Measurements from ENCODE around the gene PLK2.

The PLK2 gene

DNA sequence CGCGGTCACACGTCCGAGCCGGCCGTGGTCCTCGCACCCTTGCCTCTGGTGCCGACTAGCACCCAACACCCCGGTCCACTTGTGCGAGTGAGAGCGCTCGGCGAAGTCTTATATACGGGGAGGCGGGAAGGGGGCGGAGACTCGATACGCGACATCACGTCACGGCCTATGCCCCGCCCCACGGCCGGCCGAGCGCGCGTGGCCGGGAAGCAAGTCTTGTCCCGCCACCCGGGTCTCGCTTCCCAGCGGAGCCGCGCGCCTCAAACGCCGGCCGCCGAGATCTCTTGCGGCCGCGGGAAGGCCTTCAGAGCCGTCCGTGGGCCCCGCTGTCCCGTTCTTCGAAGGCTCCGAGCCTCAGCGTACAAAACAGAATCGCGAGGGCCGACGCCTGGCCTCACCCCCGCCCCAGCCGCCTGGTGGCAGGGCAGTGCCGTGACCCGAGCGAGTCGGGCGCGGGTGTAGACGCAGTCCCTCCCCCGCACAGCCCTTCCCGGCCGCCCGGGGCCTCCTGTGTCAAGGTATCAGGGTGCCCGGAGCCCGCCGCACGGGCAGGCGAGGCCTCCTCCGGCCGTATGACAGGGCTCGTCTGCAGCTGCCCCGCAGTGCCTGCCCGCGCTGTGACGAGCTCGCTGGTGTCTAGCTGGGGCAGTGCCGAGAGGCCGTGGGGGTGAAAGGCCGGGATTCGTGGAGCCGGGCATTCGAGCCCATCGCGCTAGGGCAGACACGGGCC is at the start of gene PLK2:
PLK2 (minus strand) TSS at position 85 of the 730 bp plus-strand sequence. CDS start 127 bp downstream, outside the sequence.
- peak; percentile 98 for DNase-seq

DNA sequence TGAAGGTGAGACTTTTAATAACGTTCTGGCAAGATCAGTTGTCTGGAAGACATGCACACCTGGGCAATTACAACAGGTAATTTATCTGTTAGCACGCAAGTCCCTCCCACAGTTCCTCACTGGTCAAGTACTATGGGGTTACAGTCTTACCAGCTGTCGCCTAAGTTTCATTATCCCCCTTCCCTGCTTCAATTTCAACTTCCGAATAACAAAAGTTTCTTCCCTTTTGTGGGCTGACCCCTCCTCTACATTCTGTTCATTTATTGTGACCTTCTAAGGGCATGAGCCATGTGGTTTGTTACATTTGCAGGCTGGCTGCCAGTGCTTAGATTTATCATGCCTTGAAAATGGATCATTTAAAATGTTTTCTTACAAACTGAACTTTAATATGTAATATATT is 47.8 kb upstream of the PLK2 start:
- no peak for DNase-seq

DNA sequence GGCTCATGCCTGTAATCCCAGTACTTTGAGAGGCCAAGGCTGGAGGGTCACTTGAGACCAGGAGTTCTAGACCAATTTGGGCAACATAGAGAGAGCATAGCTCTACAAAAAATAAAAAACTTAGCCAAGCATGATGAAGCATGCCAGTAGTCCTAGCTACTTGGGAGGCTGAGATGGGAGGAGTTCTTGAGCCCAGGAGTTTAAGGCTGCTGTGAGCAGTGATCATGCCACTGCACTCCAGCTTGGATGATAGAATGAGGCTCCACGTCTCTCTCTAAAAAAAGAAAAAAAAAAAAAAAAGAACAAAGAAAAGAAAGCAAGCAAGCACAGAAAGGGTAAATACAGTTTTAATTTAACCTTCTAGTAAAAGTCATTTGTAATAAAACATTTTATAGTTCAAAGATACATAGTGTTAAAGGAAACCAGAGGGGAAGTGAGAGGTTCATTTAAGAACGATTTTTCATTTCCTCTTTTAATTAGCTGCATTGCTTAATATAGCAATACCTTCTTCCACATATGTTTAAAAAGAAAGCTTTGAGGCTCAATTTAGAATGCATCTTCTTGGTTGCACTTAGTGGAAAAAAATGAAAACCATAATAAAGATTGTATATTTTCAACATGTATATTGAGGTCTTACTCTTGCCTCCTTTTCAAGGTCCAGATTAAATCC is 46.2 kb upstream of the PLK2 start:
- no peak for DNase-seq

DNA sequence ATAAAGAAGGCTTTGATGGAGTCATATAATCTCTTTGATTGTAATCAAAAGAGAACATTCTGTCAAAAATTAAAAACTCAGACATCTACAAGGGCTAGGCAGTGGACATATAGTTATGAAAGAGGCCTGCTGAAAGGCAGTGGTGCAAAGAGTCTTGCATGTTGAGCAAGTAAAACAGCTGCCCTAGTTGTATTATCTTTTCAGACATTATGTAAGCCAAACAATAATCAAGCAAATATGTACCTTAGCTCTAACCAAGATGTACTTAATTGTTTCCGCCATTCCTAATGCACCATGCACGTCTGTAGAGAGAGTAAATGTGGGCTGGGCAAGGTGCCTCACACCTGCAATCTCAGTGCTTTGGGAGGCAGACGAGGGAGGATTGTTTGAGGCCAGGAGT is 45.6 kb upstream of the PLK2 start:
- no peak for DNase-seq

DNA sequence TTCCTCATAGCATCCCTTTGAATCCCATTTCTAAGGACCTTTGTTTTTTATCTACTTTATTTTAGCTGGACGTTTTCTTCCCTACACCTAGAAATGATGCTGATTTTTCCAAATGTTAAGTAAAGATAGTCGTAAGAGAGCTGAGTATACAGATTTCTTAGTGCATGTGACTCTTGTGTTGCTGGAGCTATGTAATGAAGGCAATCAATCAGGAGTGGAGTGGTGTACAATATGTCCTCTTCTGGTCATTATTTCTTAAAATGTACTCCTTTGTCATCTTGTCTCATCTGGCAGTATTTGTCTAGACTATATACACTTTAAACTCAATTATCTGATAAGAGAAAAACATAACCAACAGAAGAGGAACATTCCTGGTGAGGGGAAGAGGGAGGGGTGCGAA is 44.9 kb upstream of the PLK2 start:
- DNase-seq = no peak

DNA sequence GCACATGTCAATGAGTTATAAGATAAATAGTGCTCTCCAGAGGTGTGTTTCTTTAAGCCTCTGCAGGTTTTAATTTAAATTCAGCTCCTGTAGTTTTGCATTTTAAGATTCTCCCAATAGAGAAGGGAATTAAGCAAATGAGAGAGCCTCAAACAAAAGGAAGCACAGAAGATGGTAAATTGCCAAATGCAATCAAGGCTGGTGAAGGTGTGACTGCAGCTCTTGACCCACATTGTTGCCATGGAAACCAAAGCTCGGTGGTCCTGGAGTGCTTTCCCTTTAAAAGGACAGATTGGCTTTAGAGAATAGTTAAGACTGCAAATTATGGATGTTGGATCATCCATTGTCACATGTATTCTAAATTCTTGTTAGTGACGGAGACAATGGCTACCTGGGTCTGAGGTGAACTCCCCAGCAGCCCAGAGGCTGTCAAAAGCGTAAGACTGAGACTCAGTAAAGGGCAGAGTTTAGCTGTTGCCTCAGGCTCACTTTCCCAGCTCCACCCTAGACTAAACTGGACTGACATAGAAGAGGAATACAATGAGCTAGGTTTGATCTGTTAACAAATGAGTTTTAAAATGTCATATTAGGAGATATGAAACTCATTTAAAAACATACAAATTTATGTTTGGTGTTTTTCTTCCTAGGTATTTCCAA is 43.6 kb upstream of the PLK2 start:
- DNase-seq = no peak

DNA sequence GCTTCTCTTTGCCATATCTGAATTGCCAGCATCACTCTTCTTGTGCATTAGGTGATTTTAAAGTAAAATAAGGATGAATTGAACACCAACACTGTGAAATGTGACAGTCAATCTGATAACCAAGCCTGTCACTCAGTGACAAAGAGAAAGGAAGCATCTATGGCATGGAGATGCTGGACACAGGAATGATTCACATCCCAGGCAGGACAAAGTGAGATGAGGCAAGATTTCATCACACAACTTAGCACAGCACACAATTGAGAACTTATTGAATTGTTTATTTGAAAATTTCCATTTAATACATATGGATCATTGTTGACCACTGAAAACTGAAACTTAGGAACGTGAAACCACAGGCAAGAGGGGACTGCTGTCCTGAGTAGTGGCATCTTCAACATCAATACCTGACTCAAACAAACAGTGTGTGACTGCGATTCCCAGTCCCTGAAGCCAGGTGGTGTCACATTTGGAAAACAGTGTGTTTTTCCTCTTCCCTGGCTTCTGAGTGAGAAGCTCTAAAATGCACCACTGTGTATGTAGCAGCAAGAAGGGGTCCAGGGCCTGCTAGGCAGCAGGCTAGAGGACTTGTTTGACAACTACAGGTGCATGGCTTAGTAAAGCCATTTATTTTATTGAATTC is 42.0 kb upstream of the PLK2 start:
- no peak for DNase-seq

GRCh38 chr5:58499941-58500340 is 40.1 kb upstream of the PLK2 start:
- no peak for DNase-seq

DNA sequence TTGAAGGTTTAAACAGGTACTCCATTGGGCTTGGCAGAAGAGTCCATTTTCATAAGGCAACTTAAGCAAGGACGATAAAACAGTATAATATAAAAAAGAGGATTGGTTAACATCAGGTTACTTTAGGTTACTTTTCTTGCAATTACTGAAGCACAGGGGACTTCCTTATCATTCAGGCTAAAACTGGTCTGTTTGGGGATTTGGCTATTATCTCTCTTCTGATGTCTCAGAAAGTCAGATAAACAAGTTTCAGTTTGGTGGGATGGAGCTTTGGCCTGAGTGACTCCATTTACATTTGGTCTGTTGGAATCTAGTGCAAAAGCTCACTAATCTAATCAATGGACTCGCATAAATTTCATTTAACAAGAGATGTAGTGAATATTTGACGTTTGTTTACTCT is 39.3 kb upstream of the PLK2 start:
- DNase-seq = no peak

DNA sequence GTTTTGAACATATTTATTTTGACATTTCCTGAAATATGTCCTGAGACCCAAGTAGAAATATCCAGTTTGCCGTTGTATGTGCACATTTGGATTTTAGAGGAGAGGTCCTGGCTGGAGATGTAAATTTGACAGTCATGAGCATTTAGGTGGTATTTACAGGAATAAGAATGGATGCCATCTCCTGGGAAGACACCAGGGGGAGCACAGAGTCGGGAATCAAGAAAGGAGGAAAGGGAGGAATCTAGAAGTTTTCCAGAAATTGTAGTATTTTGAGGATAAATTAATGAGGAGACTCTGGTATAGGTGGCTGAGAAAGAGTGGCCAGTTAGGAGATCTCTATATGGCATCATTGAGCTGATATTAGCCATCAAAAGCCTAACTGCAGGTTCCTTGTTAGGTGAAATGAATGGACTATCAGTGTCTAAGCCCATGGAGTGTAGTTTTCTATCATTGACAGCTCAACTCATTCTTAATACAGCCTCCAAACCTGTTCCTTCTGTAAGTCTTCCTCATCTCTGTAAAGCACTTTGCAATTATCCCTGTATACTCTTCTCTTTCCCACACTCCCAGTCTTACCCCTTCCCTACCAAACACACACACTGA is 38.6 kb upstream of the PLK2 start:
- peak; percentile 54 for DNase-seq

DNA sequence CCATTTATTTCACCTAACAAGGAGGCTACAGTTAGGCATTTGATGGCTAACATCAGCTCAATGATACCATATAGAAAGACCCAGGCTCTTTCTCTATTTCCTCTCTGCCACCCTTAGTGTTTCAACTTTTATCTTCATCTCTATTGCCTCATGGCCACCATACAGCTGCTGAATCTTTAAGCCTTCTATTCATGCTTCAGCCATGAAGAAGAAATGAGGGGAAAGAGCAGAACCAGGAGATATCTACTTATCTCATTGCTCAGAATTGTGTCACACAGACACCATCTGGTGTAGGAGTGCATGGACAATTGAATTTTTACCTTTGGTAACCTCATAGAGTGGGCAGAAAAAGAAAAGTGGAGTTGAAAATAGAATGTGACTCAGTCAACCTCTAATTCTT is 38.0 kb upstream of the PLK2 start:
- DNase-seq = no peak

DNA sequence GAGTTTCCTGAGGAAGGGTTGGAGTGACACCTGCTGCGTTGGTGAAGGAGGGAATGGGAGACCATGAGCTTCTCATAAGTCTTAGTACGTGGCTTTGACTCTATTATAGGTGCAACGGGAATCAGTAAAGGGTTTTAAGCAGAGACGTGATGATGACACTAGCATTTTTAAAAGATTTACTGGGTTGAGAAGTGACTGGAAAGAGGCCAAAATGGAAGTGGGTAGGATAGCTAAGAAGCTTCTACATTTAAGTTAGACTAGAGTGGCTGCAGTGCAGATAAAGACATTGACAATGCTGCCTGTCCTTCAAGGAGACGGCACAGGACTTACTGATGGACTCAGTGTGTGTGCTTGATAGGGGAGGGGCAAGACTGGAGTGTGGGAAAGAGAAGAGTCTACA is 37.5 kb upstream of the PLK2 start:
- no peak for DNase-seq

DNA sequence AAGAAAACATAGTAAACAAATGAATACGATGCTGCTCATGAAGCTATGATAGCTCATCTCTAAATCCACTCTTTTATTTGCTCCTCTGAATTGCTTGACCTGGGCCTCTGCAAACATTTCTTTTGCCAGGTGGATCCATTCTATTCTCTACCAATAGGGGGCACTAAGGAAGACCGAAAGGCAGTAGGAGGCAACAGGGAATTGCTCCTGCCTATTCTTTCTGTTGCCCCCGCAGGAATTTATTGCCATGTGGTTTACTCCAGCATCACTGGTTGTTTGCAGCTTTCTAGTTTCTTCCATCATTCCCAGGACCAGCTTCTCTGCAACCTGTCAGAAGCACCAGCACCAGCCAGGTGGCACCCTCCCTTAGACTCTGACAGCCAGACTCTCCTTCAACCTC is 36.6 kb upstream of the PLK2 start:
- DNase-seq = no peak

DNA sequence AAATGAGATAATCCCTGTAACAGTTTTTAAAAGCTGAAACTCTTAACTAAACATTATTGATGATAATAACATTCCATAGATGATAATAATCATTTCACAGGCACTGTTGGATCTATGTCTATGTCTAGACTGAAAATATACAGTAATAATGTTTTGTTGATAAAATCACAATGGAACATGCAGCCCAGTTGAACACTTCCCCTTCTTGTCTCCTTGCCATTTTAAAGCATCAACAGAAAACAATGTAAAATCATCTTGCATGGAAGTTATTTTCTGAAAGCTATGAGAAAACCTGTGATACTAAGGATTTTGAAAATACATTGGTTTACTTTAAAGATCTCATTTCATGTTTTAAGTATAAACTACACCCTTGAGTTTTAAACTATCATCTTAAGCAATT is 33.3 kb upstream of the PLK2 start:
- no peak for DNase-seq

DNA sequence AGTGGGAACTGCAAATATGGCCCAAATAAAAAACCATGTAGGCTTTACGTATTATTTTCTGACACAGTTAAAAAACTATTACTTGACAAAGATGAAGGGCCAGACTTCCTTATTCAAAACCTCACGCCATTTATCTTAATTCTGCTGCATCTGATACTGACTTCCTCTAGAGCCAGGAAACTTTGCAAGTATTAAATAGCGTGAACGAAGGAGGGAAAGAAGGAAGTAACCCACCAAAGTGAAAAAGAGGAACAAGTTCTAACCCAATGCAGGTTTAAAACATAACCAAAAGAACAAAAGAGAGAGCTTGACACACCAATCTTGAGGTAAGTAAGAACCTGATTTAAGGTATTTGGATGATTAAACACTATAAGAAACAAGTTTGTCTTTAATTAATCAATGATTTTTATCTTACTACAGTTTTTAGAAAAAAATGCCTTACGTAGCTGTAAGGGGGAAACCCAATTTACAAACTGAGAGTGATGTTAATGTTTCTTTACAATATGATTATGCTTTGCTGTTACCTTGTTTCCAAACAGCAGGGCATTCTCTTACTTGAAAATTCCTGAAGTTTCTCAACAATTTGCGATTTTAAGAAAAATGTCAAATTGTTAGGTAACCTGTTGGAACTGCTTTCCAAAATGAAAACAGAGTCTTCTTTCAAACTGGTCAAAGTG is 31.5 kb upstream of the PLK2 start, which contains the start of gene GAPT:
GAPT (plus strand) TSS at position 220 of the 677 bp plus-strand sequence. CDS start 3,102 bp downstream, outside the sequence.
- DNase-seq = no peak

GRCh38 chr5:58490402-58491050 is 30.6 kb upstream of the PLK2 start:
- DNase-seq = no peak

DNA sequence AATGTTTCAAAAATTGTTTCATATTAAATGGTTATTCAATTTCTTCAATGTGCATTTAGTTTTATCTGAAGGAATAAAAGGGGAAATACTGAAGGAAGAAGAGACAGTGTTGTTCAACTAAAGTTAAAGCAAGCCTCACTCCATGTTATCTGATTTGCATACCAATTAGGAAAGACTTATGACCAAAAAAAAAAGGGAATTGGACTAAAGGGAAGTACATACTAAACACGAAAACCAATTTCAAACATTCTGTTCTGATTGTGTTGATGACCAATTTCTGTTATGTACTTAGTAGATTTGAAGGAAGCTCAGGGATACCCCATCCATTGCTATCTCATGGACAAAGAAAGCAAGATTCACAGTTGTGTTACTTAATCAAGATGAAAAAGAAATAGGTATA is 26.4 kb upstream of the PLK2 start:
- DNase-seq = no peak

DNA sequence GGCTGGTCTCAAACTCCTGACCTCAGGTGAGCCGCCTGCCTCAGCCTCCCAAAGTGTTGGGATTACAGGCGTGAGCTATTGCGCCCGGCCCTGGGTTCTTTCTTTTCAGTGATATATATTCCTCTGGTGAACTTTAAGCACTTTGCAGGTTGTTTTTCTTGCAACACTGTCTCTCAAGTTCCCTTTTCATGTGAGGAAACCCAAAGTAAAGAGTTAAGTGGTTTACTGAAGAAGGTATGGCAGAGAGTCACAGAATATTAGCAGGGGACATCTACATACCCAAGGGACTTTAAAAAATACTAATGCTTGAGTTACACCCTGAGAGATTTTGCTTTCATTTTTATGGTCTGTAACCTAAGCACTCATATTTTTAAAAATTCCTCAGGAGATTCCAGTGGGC is 24.6 kb upstream of the PLK2 start:
- DNase-seq = no peak

GRCh38 chr5:58482536-58482935 is 22.6 kb upstream of the PLK2 start:
- DNase-seq = no peak

DNA sequence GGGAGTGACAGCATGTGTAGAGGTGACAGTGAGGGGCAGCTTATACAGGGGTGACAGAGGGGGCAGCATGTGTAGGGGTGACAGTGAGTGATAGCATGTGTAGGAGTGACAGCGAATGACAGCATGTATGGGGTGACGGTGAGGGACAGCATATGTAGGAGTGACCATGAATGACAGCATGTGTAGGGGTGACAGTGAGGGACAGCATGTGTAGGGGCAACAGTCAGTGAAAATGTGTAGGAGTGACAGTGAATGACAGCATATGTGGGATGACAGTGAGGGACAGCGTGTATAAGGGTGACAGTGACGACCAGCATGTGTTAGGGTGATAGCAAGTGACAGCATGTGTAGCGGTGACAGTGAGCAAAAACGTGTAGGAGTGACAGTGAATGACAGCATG is 21.9 kb upstream of the PLK2 start:
- DNase-seq = no peak

- no peak for DNase-seq
These were observed 21.3 kb upstream of the PLK2 start for GRCh38 chr5:58481066-58481676.
